Colonic mucosa (tissue), 4 donors: Measurements from ENCODE around the gene ALDH1L1. TPM values are rescaled to one million over a fixed set of nuclear protein-coding genes. Genes with fewer than 3 reads are reported as not detected.
A peak's percentile ranks its signal among the peaks of the same experiment; 100 is the strongest.

Experiments used
- DNase-seq: peaks from one replicate; pipeline ENCODE4 v3.0.0-alpha.2; 2020
- H3K27ac ChIP-seq: fragments of 200-600 bp; one replicate; pipeline ENCODE4 v1.8.0; 2021
- H3K27me3 ChIP-seq: fragments of 200-600 bp; one replicate; pipeline ENCODE4 v1.8.0; 2021
- H3K36me3 ChIP-seq: fragments of 200-600 bp; one replicate; pipeline ENCODE4 v1.8.0; 2021
- H3K4me1 ChIP-seq: fragments of 200-600 bp; one replicate; pipeline ENCODE4 v1.8.0; 2021; ENCODE audit warnings: mild to moderate bottlenecking
- H3K4me3 ChIP-seq: fragments of 200-600 bp; one replicate; pipeline ENCODE4 v1.8.0; 2021
- H3K9ac ChIP-seq, 2 donors: one replicate each; pipeline ENCODE4 v1.7.0; 2013; ENCODE audit warnings: control low read depth in 2 of 2, low read depth in 2 of 2, low read length in 2 of 2
- H3K9me3 ChIP-seq: fragments of 200-600 bp; one replicate; pipeline ENCODE4 v1.8.0; 2021
- CTCF ChIP-seq: fragments of 200-600 bp; IDR thresholded peaks from one replicate; pipeline ENCODE4 v1.8.0; 2022; ENCODE audit warnings: antibody characterized with exemption, mild to moderate bottlenecking
- intact Hi-C: fragments of 100-400 bp; cut with DNase I; formaldehyde crosslinking; loops from one replicate; pipeline ENCODE4 v1.14.1; 2022
- total RNA-seq, 2 donors: library from RNA; stranded (reverse); fragmentation: NEBNext Ultra II Directional in 1 of 2; extraction: Animal tissue kit (Norgen Biotek cat#: 25700) in 1 of 2; gene quantifications; one replicate each; pipeline ENCODE4 v1.2.1, GENCODE V29; 2021
- donor health status: healthy.
- donor health status: DM: no; HTN: no; CAD: no.
- donor health status: DM: no; HTN: no; CAD: no.

Gene ALDH1L1
- total RNA-seq, 2 donors from 2014 or later, result 15.3 to 25.6 TPM

- Histone ChIP-seq H3K4me1 (peaks cover 12% of the 10 kb centered on the region), H3K4me3 (peak overlapping the region; percentile 69), H3K27me3 (no peaks in the 10 kb centered on the region), H3K9ac (no peak overlapping the region), H3K9me3 (no peaks in the 10 kb centered on the region), H3K27ac (peak overlapping the region; percentile 83), H3K36me3 (no peaks in the 10 kb centered on the region)
- TF ChIP-seq CTCF, result no peak
- intact Hi-C loops, result loop anchor here (10.0 kb wide), 1 partner anchor 100 kb away; no protein-coding TSS in a partner anchor
- no peak for DNase-seq
Observed at GRCh38 chr3:126084768-126085180, 95.6 kb downstream of the ALDH1L1 start.

GRCh38 chr3:126083913-126084767 is 96.2 kb downstream of the ALDH1L1 start, which contains the start of gene SLC41A3:
Gene SLC41A3, minus strand, starts transcription at chr3:126084124. Its CDS starts 15,905 bp downstream, at chr3:126068219.
- no peaks in the 10 kb centered on the region for H3K36me3 ChIP-seq
- intact Hi-C loops, result loop anchor here (10.0 kb wide), 1 partner anchor 99 kb away; no protein-coding TSS in a partner anchor
- peaks cover 12% of the 10 kb centered on the region for H3K4me1 ChIP-seq
- peak; percentile 36 for TF ChIP-seq CTCF
- peak within 1 kb of the TSS; percentile 83 for H3K27ac ChIP-seq
- H3K9me3 ChIP-seq, result no peaks in the 10 kb centered on the region
- DNase-seq, result peak; percentile 93
- no peaks in the 10 kb centered on the region for H3K27me3 ChIP-seq
- H3K4me3 ChIP-seq, result peak within 1 kb of the TSS; percentile 69
- peak within 1 kb of the TSS; percentile 64 to 71 for H3K9ac ChIP-seq

- no peaks in the 10 kb centered on the region for H3K27me3 ChIP-seq
- intact Hi-C loops, result loop anchor here (10.0 kb wide), 1 partner anchor 99 kb away; no protein-coding TSS in a partner anchor
- no peaks in the 10 kb centered on the region for H3K36me3 ChIP-seq
- no peaks in the 10 kb centered on the region for H3K9me3 ChIP-seq
- H3K4me3 ChIP-seq, result peak overlapping the region; percentile 69
- H3K4me1 ChIP-seq, result peaks cover 12% of the 10 kb centered on the region
- DNase-seq, result peak; percentile 50
- H3K27ac ChIP-seq, result peak overlapping the region; percentile 83
- TF ChIP-seq CTCF, result no peak
- peak overlapping the region; percentile 51 to 64 for H3K9ac ChIP-seq
Observed at GRCh38 chr3:126083511-126083912, 96.9 kb downstream of the ALDH1L1 start.

- Histone ChIP-seq H3K4me3 (peak overlapping the region; percentile 69), H3K27ac (no peak overlapping the region), H3K36me3 (no peaks in the 10 kb centered on the region), H3K9me3 (no peaks in the 10 kb centered on the region), H3K9ac (peak overlapping the region; percentile 51 to 64), H3K4me1 (peaks cover 12% of the 10 kb centered on the region), H3K27me3 (no peaks in the 10 kb centered on the region)
- no peak for DNase-seq
- intact Hi-C loops, result loop anchor here (10.0 kb wide), 1 partner anchor 98 kb away; no protein-coding TSS in a partner anchor
- TF ChIP-seq CTCF, result no peak
Observed at GRCh38 chr3:126083138-126083445, 97.3 kb downstream of the ALDH1L1 start.

- Histone ChIP-seq H3K27me3 (no peaks in the 10 kb centered on the region), H3K4me3 (no peak overlapping the region), H3K9ac (peak overlapping the region in 1 of 2 donors; percentile 51), H3K4me1 (peaks cover 12% of the 10 kb centered on the region), H3K9me3 (no peaks in the 10 kb centered on the region), H3K27ac (no peak overlapping the region), H3K36me3 (no peaks in the 10 kb centered on the region)
- intact Hi-C loops, result loop anchor here (10.0 kb wide), 1 partner anchor 98 kb away; no protein-coding TSS in a partner anchor
- DNase-seq, result no peak
- no peak for TF ChIP-seq CTCF
Observed at GRCh38 chr3:126082362-126083137, 97.8 kb downstream of the ALDH1L1 start.
